H9 (cell line): Measurements from ENCODE around the gene CCDC149. TPM values are rescaled to one million over a fixed set of nuclear protein-coding genes. Genes with fewer than 3 reads are reported as not detected.

Experiments used
- DNase-seq: peaks from one replicate; pipeline ENCODE4 v3.0.0-alpha.2; 2017
- H2AFZ ChIP-seq: one replicate; pipeline ENCODE4 v1.6.1; 2013; ENCODE audit warnings: mild to moderate bottlenecking, low read length, control low read depth, moderate library complexity
- H2AK5ac ChIP-seq: 2 replicates; pipeline ENCODE4 v1.6.1; 2013; ENCODE audit warnings: low read length, control low read depth, mixed read lengths; ENCODE audit not compliant: insufficient read length
- H2BK120ac ChIP-seq: one replicate; pipeline ENCODE4 v1.6.1; 2013; ENCODE audit warnings: low read depth, mild to moderate bottlenecking, low read length, control low read depth, inconsistent platforms; ENCODE audit not compliant: poor library complexity, severe bottlenecking
- H2BK12ac ChIP-seq: 2 replicates; pipeline ENCODE4 v1.6.1; 2013; ENCODE audit warnings: low read length, control low read depth, mixed read lengths, low read depth; ENCODE audit not compliant: insufficient read length
- H2BK15ac ChIP-seq: 2 replicates; pipeline ENCODE4 v1.6.1; 2013; ENCODE audit warnings: low read depth, low read length, control low read depth
- H2BK20ac ChIP-seq: one replicate; pipeline ENCODE4 v1.6.1; 2013; ENCODE audit warnings: low read depth, mild to moderate bottlenecking, low read length, control low read depth, inconsistent platforms; ENCODE audit not compliant: poor library complexity, severe bottlenecking
- H2BK5ac ChIP-seq: 2 replicates; pipeline ENCODE4 v1.6.1; 2013; ENCODE audit warnings: low read length, control low read depth, mixed read lengths; ENCODE audit not compliant: insufficient read length
- H3K14ac ChIP-seq: 2 replicates; pipeline ENCODE4 v1.6.1; 2013; ENCODE audit warnings: low read length, control low read depth; ENCODE audit not compliant: insufficient read depth
- H3K18ac ChIP-seq: 2 replicates; pipeline ENCODE4 v1.6.1; 2013; ENCODE audit warnings: low read depth, mild to moderate bottlenecking, mixed read lengths, low read length, control low read depth; ENCODE audit not compliant: insufficient read length
- H3K23ac ChIP-seq: 2 replicates; pipeline ENCODE4 v1.6.1; 2013; ENCODE audit warnings: low read length, control low read depth, mixed read lengths, low read depth; ENCODE audit not compliant: insufficient read length
- H3K23me2 ChIP-seq: 2 replicates; pipeline ENCODE4 v1.6.1; 2013; ENCODE audit warnings: low read depth, mild to moderate bottlenecking, mixed read lengths, low read length, control low read depth; ENCODE audit not compliant: insufficient read length, poor library complexity, severe bottlenecking
- H3K27ac ChIP-seq: 2 replicates; pipeline ENCODE4 v1.5.1; 2013; ENCODE audit warnings: low read length, control low read depth, mixed read lengths, low read depth; ENCODE audit not compliant: insufficient read length
- H3K27me3 ChIP-seq: 2 replicates; pipeline ENCODE4 v1.6.1; 2013; ENCODE audit warnings: low read length, control low read depth, inconsistent platforms; ENCODE audit not compliant: insufficient read depth
- H3K4ac ChIP-seq: 2 replicates; pipeline ENCODE4 v1.6.1; 2013; ENCODE audit warnings: low read depth, mild to moderate bottlenecking, control low read depth, inconsistent platforms, low read length, moderate library complexity
- H3K4me1 ChIP-seq: 2 replicates; pipeline ENCODE4 v1.6.1; 2013; ENCODE audit warnings: low read length, control low read depth, inconsistent platforms; ENCODE audit not compliant: insufficient read depth
- H3K4me2 ChIP-seq: 2 replicates; pipeline ENCODE4 v1.6.1; 2013; ENCODE audit warnings: low read length, control low read depth, mixed read lengths; ENCODE audit not compliant: insufficient read length, insufficient read depth
- H3K56ac ChIP-seq: 2 replicates; pipeline ENCODE4 v1.6.1; 2013; ENCODE audit warnings: low read depth, mild to moderate bottlenecking, mixed read lengths, low read length, control low read depth; ENCODE audit not compliant: insufficient read length
- H3K79me1 ChIP-seq: 2 replicates; pipeline ENCODE4 v1.6.1; 2013; ENCODE audit warnings: low read depth, mild to moderate bottlenecking, moderate library complexity, low read length, control low read depth, inconsistent platforms; ENCODE audit not compliant: insufficient read depth, poor library complexity, severe bottlenecking
- H3K79me2 ChIP-seq: 2 replicates; pipeline ENCODE4 v1.6.1; 2013; ENCODE audit warnings: low read length, control low read depth, inconsistent platforms; ENCODE audit not compliant: insufficient read depth
- H3K9ac ChIP-seq: 2 replicates; pipeline ENCODE4 v1.6.1; 2013; ENCODE audit warnings: low read length, control low read depth, mixed read lengths; ENCODE audit not compliant: insufficient read length; ENCODE audit errors: extremely low read depth
- H3K9me3 ChIP-seq: one replicate; pipeline ENCODE4 v1.6.1; 2013; ENCODE audit warnings: low read depth, low read length, inconsistent platforms; ENCODE audit not compliant: control insufficient read depth
- H3T11ph ChIP-seq: one replicate; pipeline ENCODE4 v1.6.1; 2013; ENCODE audit warnings: mild to moderate bottlenecking, low read length, control low read depth, inconsistent platforms
- H4K20me1 ChIP-seq: one replicate; pipeline ENCODE4 v1.6.1; 2013; ENCODE audit not compliant: control insufficient read depth, insufficient read length, insufficient read depth
- H4K5ac ChIP-seq: 2 replicates; pipeline ENCODE4 v1.6.1; 2013; ENCODE audit warnings: low read depth, mild to moderate bottlenecking, mixed read lengths, low read length, control low read depth; ENCODE audit not compliant: insufficient read length
- H4K8ac ChIP-seq: replicated peaks from 2 replicates; pipeline ENCODE4 v1.6.1; 2013; ENCODE audit warnings: low read length, control low read depth, mixed read lengths, low read depth; ENCODE audit not compliant: insufficient read length
- H4K91ac ChIP-seq: 2 replicates; pipeline ENCODE4 v1.6.1; 2013; ENCODE audit warnings: low read depth, mild to moderate bottlenecking, moderate library complexity, mixed read lengths, low read length, control low read depth; ENCODE audit not compliant: insufficient read length
- H3K27ac Mint-ChIP-seq, 3 experiments: 2 replicates in 2 of 3; 3 replicates in 1 of 3; pipeline ENCODE4 v1.8.0; 2020 to 2021; ENCODE audit warnings: mixed read lengths in 3 of 3, mild to moderate bottlenecking in 1 of 3, moderate library complexity in 1 of 3
- H3K27me3 Mint-ChIP-seq: 2 replicates; pipeline ENCODE4 v1.8.0; 2021; ENCODE audit warnings: low read depth, mild to moderate bottlenecking, moderate library complexity, mixed read lengths
- H3K36me3 Mint-ChIP-seq, 3 experiments: 2 replicates in 2 of 3; 3 replicates in 1 of 3; pipeline ENCODE4 v1.8.0; 2020 to 2021; ENCODE audit warnings: low read depth in 3 of 3, mixed read lengths in 3 of 3; ENCODE audit not compliant: insufficient read depth in 1 of 3
- H3K4me1 Mint-ChIP-seq, 2 experiments: 2 replicates each; pipeline ENCODE4 v1.8.0; 2020; ENCODE audit warnings: mixed read lengths in 2 of 2
- H3K4me3 Mint-ChIP-seq, 2 experiments: 2 replicates in 1 of 2; 3 replicates in 1 of 2; pipeline ENCODE4 v1.8.0; 2020 to 2021; ENCODE audit warnings: mild to moderate bottlenecking in 2 of 2, mixed read lengths in 2 of 2, moderate library complexity in 1 of 2
- H3K9me3 Mint-ChIP-seq, 2 experiments: 2 replicates in 1 of 2; 3 replicates in 1 of 2; pipeline ENCODE4 v1.8.0; 2020; ENCODE audit warnings: mild to moderate bottlenecking in 2 of 2, mixed read lengths in 2 of 2, moderate library complexity in 1 of 2
- CTCF ChIP-seq: fragments of 200-600 bp; sonication (generic); conservative IDR thresholded peaks from 3 replicates; pipeline ENCODE4 v1.8.0; 2021; ENCODE audit warnings: antibody characterized with exemption, mild to moderate bottlenecking
- WGBS: extraction: QIAGEN DNeasy Blood & Tissue Kit; methylation state at CpG from one replicate; pipeline ENCODE4 v1.1.7; 2013; ENCODE audit warnings: missing lambda C conversion rate, low lambda C conversion rate, mixed read lengths; ENCODE audit not compliant: insufficient read length; ENCODE audit errors: extremely low coverage; 5-methylcytosine and 5-hydroxymethylcytosine counted together
- total RNA-seq: library from RNA; stranded (reverse); gene quantifications from 2 replicates; pipeline ENCODE4 v1.2.1, GENCODE V29; 2021

CCDC149 gene
- total RNA-seq, 1 experiment from 2014 or later = 4.5 TPM

- H2AFZ ChIP-seq = no peak overlapping the region
- no peak for DNase-seq
- H3K9me3 ChIP-seq = no peaks in the 10 kb centered on the region
- no peak overlapping the region for H4K5ac ChIP-seq
- no peak overlapping the region for H3K4me3 Mint-ChIP-seq
- H3K9ac ChIP-seq = no peak overlapping the region
- H3K14ac ChIP-seq = no peak overlapping the region
- H3K4me1 Mint-ChIP-seq = peaks cover 28 to 36% of the 10 kb centered on the region in 2 experiments
- H3K36me3 Mint-ChIP-seq = peaks cover 5 to 17% (median 7%) of the 10 kb centered on the region in 3 experiments; a peak in 5 of 7 replicates
- no peaks in the 10 kb centered on the region for H3K27me3 ChIP-seq
- H2AK5ac ChIP-seq = no peak overlapping the region
- H3K27ac ChIP-seq = no peak overlapping the region
- H3K23me2 ChIP-seq = no peaks in the 10 kb centered on the region
- WGBS = no CpG with 5 or more reads among the region's 5 CpGs
- no peak overlapping the region for H2BK15ac ChIP-seq
- no peaks in the 10 kb centered on the region for H3K79me1 ChIP-seq
- peaks cover 0 to 5% of the 10 kb centered on the region in 2 experiments; a peak in 3 of 5 replicates for H3K9me3 Mint-ChIP-seq
- no peak overlapping the region for H3K27ac Mint-ChIP-seq
- no peak for TF ChIP-seq CTCF
- H3K23ac ChIP-seq = no peak overlapping the region
- no peaks in the 10 kb centered on the region for H3K79me2 ChIP-seq
- no peak overlapping the region for H2BK20ac ChIP-seq
- H3K4me2 ChIP-seq = no peak overlapping the region
- no peak overlapping the region for H4K8ac ChIP-seq
- H3K27me3 Mint-ChIP-seq = peaks cover 7% of the 10 kb centered on the region
- H2BK12ac ChIP-seq = no peak overlapping the region
- no peak overlapping the region for H3K18ac ChIP-seq
- no peak overlapping the region for H2BK5ac ChIP-seq
- H2BK120ac ChIP-seq = no peak overlapping the region
- no peak overlapping the region for H3T11ph ChIP-seq
- no peak overlapping the region for H3K56ac ChIP-seq
- H4K20me1 ChIP-seq = no peaks in the 10 kb centered on the region
- no peak overlapping the region for H4K91ac ChIP-seq
- peaks cover 3% of the 10 kb centered on the region; the same call in 1 of the 2 replicates for H3K4me1 ChIP-seq
- H3K4ac ChIP-seq = no peak overlapping the region
Measured at GRCh38 chr4:24807611-24808010, 105.2 kb downstream of the CCDC149 start.
